GM18508 (cell line): ENCODE data around the gene AXL.
A peak's percentile ranks its signal among the peaks of the same experiment; 100 is the strongest.

Source experiments
- ATAC-seq: cut with Tn5 transposase; IDR thresholded peaks from one replicate; pipeline ENCODE4 v1.9.1; 2021; ENCODE audit warnings: moderate number of reproducible peaks; ENCODE audit not compliant: insufficient read depth, unreplicated experiment

Gene AXL

DNA sequence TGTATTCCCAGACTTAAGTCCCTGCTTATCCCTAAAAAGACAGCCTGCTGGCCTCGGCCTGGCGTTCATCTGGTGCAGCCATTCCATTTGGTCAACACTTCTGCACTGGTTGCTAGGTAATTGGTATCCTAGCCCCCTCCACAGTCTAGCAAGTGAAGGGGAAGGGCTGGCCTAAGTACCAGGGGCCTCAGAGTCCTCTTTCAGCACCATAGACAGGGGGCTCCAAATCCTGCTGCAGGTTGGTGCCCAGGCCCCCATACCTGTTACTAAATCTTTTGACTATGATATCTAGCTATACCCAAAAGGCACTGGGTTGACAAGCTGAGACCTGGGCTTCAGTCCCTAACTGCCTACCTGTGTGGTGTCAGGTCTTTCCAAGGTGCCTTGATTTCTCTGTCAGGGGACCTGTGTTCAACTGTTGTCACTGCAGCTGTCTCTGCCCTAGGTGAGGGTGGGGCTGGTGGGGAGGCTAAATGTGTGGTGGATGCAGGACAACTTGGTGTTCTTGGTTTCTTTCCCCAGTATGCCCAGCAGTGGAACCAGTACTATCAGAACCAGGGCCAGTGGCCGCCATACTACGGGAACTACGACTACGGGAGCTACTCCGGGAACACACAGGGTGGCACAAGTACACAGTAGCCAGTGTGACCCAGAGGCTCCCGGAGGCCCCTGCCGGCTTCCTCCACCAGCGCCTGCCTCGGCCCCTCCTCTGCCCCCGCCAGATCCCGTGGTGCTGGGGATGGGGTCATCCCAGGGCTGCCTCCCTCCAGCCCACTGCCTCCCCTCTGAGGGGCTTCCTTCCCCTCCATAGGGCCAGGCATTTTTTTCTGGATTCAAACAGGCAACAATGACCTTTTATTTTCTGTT, 87.1 kb downstream of the AXL start:
- no peak for ATAC-seq

DNA sequence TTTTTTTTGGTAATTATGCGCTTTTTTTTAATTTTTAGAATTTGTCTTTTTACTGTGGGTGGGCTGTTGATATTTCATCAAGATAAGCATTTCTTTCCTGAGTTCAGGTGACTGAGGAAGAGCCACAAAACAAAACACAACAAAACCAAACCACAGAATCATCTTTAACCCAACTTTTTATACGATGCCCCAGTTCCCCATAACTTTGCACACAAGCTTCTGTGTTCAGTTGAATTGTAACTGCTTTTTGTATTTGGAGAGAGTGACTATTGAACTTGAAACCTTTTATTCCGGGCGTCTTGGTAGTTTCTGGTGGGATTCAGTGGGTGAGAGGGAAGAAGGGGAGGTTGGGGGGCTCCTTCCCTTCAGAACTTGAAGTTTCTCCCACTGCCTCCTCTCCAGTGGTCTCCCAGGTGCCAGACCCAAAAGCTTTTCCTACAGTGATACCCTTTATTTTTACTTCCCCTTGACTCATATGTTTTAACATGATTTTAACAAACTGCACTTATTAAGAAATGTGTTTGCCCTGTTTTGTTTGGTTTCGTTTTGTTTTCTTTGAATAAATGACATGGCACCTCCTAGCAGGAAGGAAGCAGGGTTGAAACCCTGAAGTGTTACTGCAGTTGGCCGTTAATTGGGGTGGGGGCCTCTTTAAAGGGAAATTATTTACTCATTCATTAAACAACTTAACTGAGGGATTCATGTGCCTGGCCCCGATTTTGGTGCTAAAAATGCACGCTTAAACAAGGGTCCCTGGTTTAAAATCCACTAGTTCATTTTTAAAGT, 88.3 kb downstream of the AXL start:
- no peak for ATAC-seq

DNA sequence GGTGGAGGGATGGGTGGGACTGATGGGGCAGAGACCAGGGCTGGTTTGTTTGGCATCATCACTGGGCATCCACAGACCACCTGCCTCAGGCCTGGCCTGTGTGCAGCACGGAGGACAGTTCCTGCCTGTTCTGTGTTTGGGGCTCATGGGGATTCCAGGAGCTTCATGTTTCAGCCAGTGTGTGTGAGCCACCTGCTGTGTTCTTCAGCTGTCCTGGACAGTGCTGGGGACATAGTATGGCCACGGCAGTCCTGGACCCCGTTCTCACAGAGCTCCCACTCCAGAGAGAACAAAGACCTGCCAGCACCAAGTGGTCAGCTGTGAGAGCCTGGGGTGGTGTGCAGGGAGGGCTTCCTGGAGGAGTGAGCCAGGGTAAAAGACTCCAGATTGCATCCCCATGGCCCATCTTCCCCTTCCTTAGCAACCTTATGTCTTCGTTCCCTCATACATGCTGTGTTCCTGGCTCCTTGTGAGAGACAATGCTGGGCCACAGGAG, 89.0 kb downstream of the AXL start:
- no peak for ATAC-seq

DNA sequence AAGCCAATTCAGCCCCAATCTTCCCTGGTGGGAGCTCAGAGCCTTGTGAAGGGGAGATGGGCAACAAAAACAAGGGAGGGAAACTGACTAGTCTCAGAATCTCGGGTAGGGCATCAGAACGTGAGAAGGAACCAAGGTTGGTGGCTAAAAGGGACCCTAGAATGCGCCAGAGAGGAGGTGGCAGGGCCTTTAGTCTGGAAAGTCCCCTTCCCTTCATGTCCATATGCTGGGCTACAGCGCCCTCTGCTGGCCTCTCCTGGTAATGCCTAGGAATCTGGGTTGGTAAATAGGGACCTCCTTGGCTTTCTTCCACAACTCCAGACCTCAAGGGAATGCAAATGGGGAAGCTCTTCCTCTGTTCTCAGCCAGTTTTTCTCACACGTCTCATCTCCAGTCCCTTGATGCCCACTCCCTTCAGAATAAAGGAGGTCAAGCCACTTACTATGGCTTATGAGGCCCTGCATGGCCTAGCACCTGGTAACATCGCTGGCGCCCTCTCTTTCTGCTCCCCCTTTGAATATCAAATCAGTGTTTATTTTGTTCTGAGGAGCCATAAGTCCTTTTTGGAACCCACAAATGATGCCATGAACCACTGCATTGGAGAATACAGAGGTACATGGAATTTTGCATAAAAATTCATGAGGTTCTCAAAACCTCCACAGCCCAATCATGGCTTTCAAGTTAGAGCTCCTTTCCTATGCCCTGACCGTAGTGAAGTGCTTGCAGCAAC, 89.6 kb downstream of the AXL start:
- ATAC-seq: no peak

DNA sequence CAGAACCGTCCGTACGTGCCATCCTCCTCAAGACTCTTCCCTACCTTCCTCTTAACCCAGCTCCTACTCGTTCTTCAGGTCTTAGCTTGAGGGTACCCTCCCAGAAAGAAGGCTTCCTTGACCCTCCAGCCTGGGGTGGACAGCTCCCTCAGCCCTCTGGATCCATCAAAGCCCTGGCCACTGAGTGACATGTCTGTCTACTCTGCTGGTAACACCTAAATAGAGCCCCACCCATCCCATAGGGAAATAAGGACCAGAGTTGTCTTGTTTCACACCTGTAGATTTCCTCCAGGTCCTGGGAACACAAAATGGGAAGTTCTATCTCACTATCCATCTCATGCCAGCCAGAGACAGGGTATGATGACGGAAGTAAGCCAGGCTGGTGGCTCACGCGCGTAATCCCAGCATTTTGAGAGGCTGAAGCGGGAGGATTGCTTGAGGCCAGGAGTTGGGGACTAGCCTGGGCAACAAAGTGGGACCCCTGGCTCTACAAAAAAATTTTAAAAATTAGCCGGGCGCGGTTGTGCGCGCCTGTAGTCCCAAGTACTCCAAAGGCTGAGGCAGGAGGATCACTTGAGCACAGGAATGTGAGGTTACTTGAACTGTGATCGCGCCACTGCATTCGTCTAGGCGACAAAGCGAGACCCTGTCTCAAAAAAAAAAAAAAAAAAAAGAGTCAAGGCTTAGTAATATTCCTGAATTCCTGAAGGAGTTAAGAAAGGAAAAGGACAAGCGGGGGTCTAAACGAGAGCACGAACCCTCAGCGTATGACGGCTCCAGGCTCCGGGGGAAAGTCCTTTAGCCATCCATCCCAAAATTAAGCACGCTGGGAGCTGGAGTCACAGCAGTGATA, 90.4 kb downstream of the AXL start:
- no peak for ATAC-seq

DNA sequence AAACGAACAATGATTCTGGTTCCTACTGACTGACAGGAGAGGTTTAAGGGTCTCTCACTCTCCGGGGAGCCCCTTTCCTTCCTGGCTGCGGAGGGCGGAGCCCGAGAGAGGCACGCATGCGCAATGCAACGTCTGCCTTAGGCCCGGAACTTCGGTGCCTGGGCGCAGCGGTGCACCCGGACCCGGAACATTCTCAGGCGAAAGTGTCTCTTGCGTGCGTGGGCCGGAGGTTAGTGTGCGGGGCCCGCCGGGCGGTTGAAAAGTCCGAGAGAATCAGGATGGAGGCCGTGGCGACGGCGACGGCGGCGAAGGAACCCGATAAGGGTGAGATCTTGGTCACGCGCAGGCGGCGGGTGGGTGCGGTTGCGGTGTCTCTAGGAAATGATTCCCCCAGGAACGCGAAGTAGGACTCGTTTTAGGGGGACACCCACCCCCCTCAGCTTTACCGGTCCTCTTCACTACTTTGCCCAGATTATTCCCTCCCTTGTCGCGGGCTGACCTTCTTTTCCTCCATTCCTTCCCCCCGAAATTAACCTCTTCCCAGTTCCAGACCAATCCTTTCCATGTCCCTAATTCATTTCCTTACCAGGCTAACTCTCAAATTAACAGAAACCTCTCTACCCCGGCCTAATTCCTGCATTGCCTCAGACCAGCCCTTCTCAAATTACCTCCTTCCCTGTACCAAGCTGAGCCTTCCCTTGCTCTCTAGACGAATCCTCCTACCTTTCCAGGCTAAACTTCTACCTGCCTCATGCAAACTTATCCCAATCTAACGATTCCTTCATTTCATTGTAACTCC, 91.2 kb downstream of the AXL start, which contains the start of gene CCDC97:
Gene CCDC97 (plus strand): TSS at position 140 of the 799 bp plus-strand sequence. CDS start 139 bp downstream, at position 279.
- peak; percentile 39 for ATAC-seq

DNA sequence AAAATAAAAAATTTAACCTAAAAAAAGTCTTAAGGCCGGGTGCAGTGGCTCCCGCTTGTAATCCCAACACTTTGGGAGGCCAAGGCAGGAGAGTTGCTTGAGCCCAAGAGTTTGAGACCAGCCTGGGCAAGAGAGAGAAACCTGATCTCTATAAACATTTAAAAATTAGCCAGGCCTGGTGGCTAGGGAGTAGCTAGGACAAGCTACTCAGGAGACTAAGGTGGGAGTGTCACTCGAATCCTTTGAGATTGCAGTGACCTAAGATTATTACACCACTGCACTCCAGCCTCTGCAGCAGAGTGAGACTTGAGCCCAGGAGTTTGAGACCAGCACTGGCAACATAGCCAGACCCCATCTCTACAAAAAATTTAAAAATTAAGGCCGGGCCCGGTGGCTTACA, 92.0 kb downstream of the AXL start:
- ATAC-seq: no peak
